ENCODE data around the gene ASB18.

GRCh38 chr2:236161082-236161462 is 103.1 kb downstream of the ASB18 start:
- TF ChIP-seq EZH2 (IDR thresholded peaks at IDR 0.05): no peak
- no peak for TF ChIP-seq POLR2AphosphoS5 (IDR thresholded peaks at IDR 0.05; ENCODE audit: borderline replicate concordance, low read depth, low read length)
